HS-5 (cell line): ENCODE measurements around the gene DOCK3.

Experiments
- DNase-seq: peaks from one replicate; pipeline ENCODE4 v3.0.0-alpha.2; 2012; ENCODE audit warnings: low read depth

Gene DOCK3

GRCh38 chr3:50674349-50675178 is at the start of gene DOCK3:
Gene DOCK3 (plus strand): TSS chr3:50674927. CDS start chr3:50675264, 337 bp downstream.
- no peak for DNase-seq

- no peak for DNase-seq
These were observed 49.2 kb upstream of the DOCK3 start for GRCh38 chr3:50625231-50626182.

- DNase-seq: no peak
These were observed 48.3 kb upstream of the DOCK3 start for GRCh38 chr3:50626401-50626800.

- peak; percentile 76 for DNase-seq
These were observed 47.2 kb upstream of the DOCK3 start for GRCh38 chr3:50627407-50628051.

- DNase-seq: no peak
These were observed 46.1 kb upstream of the DOCK3 start for GRCh38 chr3:50628601-50629000.

GRCh38 chr3:50630394-50630793 is 44.3 kb upstream of the DOCK3 start:
- DNase-seq: no peak

- no peak for DNase-seq
These were observed 43.9 kb upstream of the DOCK3 start for GRCh38 chr3:50630877-50631276.

GRCh38 chr3:50632450-50632849 is 42.3 kb upstream of the DOCK3 start:
- no peak for DNase-seq

- DNase-seq: no peak
These were observed 41.4 kb upstream of the DOCK3 start for GRCh38 chr3:50633230-50633790.

- DNase-seq: no peak
These were observed 39.7 kb upstream of the DOCK3 start for GRCh38 chr3:50635066-50635465.

- DNase-seq: no peak
These were observed 37.7 kb upstream of the DOCK3 start for GRCh38 chr3:50637011-50637410.

GRCh38 chr3:50637945-50638344 is 36.8 kb upstream of the DOCK3 start:
- no peak for DNase-seq

- DNase-seq: peak; percentile 42
These were observed 35.7 kb upstream of the DOCK3 start for GRCh38 chr3:50639055-50639494.

- no peak for DNase-seq
These were observed 32.3 kb upstream of the DOCK3 start for GRCh38 chr3:50642382-50642781.

- DNase-seq: no peak
These were observed 30.2 kb upstream of the DOCK3 start for GRCh38 chr3:50644561-50644960.

GRCh38 chr3:50645378-50645777 is 29.3 kb upstream of the DOCK3 start:
- no peak for DNase-seq

- DNase-seq: no peak
These were observed 26.4 kb upstream of the DOCK3 start for GRCh38 chr3:50648313-50648712.

- no peak for DNase-seq
These were observed 25.8 kb upstream of the DOCK3 start for GRCh38 chr3:50648944-50649343.

- no peak for DNase-seq
These were observed 25.2 kb upstream of the DOCK3 start for GRCh38 chr3:50649451-50649931.

- no peak for DNase-seq
These were observed 24.7 kb upstream of the DOCK3 start for GRCh38 chr3:50650018-50650417.

- no peak for DNase-seq
These were observed 23.3 kb upstream of the DOCK3 start for GRCh38 chr3:50651445-50651844.
